WTC11 (cell line): ENCODE data around the gene EXO5. TPM values are rescaled to one million over a fixed set of nuclear protein-coding genes. Genes with fewer than 3 reads are reported as not detected.

Source experiments
- AFF4 ChIP-seq: sonication (generic); formaldehyde crosslinking; IDR thresholded peaks from 2 replicates; pipeline ENCODE4 v1.8.1; 2023; ENCODE audit warnings: mild to moderate bottlenecking, missing genetic modification reagents, borderline replicate concordance
- ARID4B ChIP-seq: sonication (generic); formaldehyde crosslinking; IDR thresholded peaks from 2 replicates; pipeline ENCODE4 v1.8.0; 2023; ENCODE audit warnings: missing genetic modification reagents, mild to moderate bottlenecking, borderline replicate concordance
- ATF1 ChIP-seq: sonication (generic); formaldehyde crosslinking; IDR thresholded peaks from 2 replicates; pipeline ENCODE4 v1.8.1; 2023; ENCODE audit warnings: mild to moderate bottlenecking, moderate library complexity, missing genetic modification reagents
- CREB1 ChIP-seq: sonication (generic); formaldehyde crosslinking; IDR thresholded peaks from 2 replicates; pipeline ENCODE4 v1.8.0; 2023; ENCODE audit warnings: mild to moderate bottlenecking, missing genetic modification reagents
- E2F4 ChIP-seq: sonication (generic); formaldehyde crosslinking; IDR thresholded peaks from 2 replicates; pipeline ENCODE4 v1.8.1; 2022; ENCODE audit warnings: low read depth, mild to moderate bottlenecking, moderate library complexity, missing genetic modification reagents, borderline replicate concordance
- FOXK1 ChIP-seq: sonication (generic); formaldehyde crosslinking; IDR thresholded peaks from 2 replicates; pipeline ENCODE4 v1.8.0; 2022; ENCODE audit warnings: mild to moderate bottlenecking, moderate library complexity, missing genetic modification reagents
- GRHL2 ChIP-seq: fragments of 250-450 bp; sonication (Bioruptor Pico); IDR thresholded peaks from 2 replicates; pipeline ENCODE4 v1.8.0; 2022; ENCODE audit warnings: mild to moderate bottlenecking, moderate library complexity; ENCODE audit not compliant: insufficient replicate concordance, severe bottlenecking
- HMGXB4 ChIP-seq: sonication (generic); formaldehyde crosslinking; IDR thresholded peaks from 2 replicates; pipeline ENCODE4 v1.8.1; 2023; ENCODE audit warnings: mild to moderate bottlenecking, moderate library complexity, missing genetic modification reagents
- IRF1 ChIP-seq: sonication (generic); formaldehyde crosslinking; IDR thresholded peaks from 2 replicates; pipeline ENCODE4 v1.8.0; 2023; ENCODE audit warnings: missing genetic modification reagents
- MYBL2 ChIP-seq: sonication (generic); formaldehyde crosslinking; IDR thresholded peaks from 2 replicates; pipeline ENCODE4 v1.8.1; 2023; ENCODE audit warnings: mild to moderate bottlenecking, moderate library complexity, missing genetic modification reagents
- PRRX2 ChIP-seq: fragments of 250-450 bp; sonication (Bioruptor Pico); IDR thresholded peaks from 2 replicates; pipeline ENCODE4 v1.8.0; 2021; ENCODE audit warnings: mild to moderate bottlenecking
- SMAD3 ChIP-seq: sonication (generic); formaldehyde crosslinking; IDR thresholded peaks from 2 replicates; pipeline ENCODE4 v1.8.0; 2022; ENCODE audit warnings: missing genetic modification reagents, mild to moderate bottlenecking, borderline replicate concordance
- ZNF121 ChIP-seq: sonication (generic); formaldehyde crosslinking; IDR thresholded peaks from 2 replicates; pipeline ENCODE4 v1.8.0; 2023; ENCODE audit warnings: missing genetic modification reagents
- ZNF219 ChIP-seq: sonication (generic); formaldehyde crosslinking; IDR thresholded peaks from 2 replicates; pipeline ENCODE4 v1.8.0; 2023; ENCODE audit warnings: missing genetic modification reagents, mild to moderate bottlenecking, borderline replicate concordance
- ZNF232 ChIP-seq: sonication (generic); formaldehyde crosslinking; IDR thresholded peaks from 2 replicates; pipeline ENCODE4 v1.8.0; 2022; ENCODE audit warnings: mild to moderate bottlenecking, missing genetic modification reagents
- ZNF317 ChIP-seq: sonication (generic); formaldehyde crosslinking; IDR thresholded peaks from 2 replicates; pipeline ENCODE4 v1.8.1; 2023; ENCODE audit warnings: low read depth, mild to moderate bottlenecking, moderate library complexity, missing genetic modification reagents, borderline replicate concordance
- ZNF671 ChIP-seq: fragments of 250-450 bp; sonication (Bioruptor Pico); IDR thresholded peaks from 2 replicates; pipeline ENCODE4 v1.8.0; 2021; ENCODE audit warnings: mild to moderate bottlenecking
- total RNA-seq: library from RNA; stranded (reverse); gene quantifications from 3 replicates; pipeline ENCODE4 v1.2.3, GENCODE V29; 2021
- TF ChIP-seq, protein P1 (sequence below): sonication (generic); formaldehyde crosslinking; IDR thresholded peaks from 2 replicates; pipeline ENCODE4 v1.8.0; 2022; ENCODE audit warnings: missing genetic modification reagents
- TF ChIP-seq, protein P2 (sequence below): sonication (generic); formaldehyde crosslinking; IDR thresholded peaks from 2 replicates; pipeline ENCODE4 v1.8.0; 2023; ENCODE audit warnings: mild to moderate bottlenecking, missing genetic modification reagents

EXO5 gene
- total RNA-seq, 1 experiment from 2014 or later: 5.5 TPM

DNA sequence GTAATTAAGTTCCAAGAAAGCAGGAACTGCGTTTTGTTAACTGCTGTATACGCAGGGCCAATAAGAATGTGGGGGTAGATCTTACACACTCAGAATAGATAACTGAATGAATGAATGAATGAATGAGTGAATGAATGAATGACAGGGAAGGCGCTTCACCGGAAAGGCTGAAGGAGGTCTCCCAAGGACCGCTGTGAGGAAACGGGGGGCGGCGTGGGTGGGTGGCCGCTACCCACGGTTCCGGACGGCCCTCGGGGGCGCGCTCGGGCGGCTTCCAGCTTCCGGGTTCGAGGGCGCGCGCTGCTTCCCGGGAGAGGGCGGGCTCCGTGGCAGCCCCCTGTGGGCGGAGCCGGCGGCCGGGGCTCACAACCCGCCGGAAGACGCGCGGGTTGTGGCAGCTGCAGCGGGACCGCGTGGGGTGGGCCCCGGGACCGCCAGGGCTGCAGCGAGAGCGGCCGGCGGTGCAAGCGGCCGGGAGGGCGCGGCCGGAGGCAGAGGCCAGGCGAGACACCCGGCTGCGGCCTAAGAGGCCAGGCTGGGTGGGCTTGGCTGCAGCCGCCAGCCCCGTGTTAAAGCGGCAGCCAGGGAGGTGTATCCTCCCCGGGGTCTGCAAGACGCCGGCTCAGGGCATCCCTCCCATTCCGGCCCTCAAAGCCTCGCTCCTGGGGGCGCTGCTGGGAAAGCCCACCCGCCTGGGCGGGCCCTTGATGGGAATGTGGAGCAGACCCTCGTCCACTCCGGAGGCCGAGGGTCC, 31.5 kb upstream of the EXO5 start, which contains the start of gene ZFP69 (continued):
- TF ChIP-seq E2F4: no peak
- TF ChIP-seq MYBL2 (CRISPR knock-in tag): no peak
- TF ChIP-seq PRRX2 (CRISPR knock-in tag): no peak
- TF ChIP-seq IRF1 (CRISPR knock-in tag): no peak
- peak; percentile 84; the same call in 1 of the 2 replicates for TF ChIP-seq ARID4B (CRISPR knock-in tag)
- TF ChIP-seq HMGXB4 (CRISPR knock-in tag): peak; percentile 52
- no peak; the same call in 1 of the 2 replicates for TF ChIP-seq CREB1 (CRISPR knock-in tag)
- 0 out of 2 replicates have a peak, but pooled peaks have one; percentile 40 for TF ChIP-seq ZNF317
- TF ChIP-seq ZNF671 (CRISPR knock-in tag): no peak
- no peak for TF ChIP-seq AFF4 (CRISPR knock-in tag)
- no peak for TF ChIP-seq ATF1 (CRISPR knock-in tag)
- TF ChIP-seq, protein P1, sequence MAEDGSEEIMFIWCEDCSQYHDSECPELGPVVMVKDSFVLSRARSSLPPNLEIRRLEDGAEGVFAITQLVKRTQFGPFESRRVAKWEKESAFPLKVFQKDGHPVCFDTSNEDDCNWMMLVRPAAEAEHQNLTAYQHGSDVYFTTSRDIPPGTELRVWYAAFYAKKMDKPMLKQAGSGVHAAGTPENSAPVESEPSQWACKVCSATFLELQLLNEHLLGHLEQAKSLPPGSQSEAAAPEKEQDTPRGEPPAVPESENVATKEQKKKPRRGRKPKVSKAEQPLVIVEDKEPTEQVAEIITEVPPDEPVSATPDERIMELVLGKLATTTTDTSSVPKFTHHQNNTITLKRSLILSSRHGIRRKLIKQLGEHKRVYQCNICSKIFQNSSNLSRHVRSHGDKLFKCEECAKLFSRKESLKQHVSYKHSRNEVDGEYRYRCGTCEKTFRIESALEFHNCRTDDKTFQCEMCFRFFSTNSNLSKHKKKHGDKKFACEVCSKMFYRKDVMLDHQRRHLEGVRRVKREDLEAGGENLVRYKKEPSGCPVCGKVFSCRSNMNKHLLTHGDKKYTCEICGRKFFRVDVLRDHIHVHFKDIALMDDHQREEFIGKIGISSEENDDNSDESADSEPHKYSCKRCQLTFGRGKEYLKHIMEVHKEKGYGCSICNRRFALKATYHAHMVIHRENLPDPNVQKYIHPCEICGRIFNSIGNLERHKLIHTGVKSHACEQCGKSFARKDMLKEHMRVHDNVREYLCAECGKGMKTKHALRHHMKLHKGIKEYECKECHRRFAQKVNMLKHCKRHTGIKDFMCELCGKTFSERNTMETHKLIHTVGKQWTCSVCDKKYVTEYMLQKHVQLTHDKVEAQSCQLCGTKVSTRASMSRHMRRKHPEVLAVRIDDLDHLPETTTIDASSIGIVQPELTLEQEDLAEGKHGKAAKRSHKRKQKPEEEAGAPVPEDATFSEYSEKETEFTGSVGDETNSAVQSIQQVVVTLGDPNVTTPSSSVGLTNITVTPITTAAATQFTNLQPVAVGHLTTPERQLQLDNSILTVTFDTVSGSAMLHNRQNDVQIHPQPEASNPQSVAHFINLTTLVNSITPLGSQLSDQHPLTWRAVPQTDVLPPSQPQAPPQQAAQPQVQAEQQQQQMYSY (CRISPR knock-in tag): no peak
- TF ChIP-seq, protein P2, sequence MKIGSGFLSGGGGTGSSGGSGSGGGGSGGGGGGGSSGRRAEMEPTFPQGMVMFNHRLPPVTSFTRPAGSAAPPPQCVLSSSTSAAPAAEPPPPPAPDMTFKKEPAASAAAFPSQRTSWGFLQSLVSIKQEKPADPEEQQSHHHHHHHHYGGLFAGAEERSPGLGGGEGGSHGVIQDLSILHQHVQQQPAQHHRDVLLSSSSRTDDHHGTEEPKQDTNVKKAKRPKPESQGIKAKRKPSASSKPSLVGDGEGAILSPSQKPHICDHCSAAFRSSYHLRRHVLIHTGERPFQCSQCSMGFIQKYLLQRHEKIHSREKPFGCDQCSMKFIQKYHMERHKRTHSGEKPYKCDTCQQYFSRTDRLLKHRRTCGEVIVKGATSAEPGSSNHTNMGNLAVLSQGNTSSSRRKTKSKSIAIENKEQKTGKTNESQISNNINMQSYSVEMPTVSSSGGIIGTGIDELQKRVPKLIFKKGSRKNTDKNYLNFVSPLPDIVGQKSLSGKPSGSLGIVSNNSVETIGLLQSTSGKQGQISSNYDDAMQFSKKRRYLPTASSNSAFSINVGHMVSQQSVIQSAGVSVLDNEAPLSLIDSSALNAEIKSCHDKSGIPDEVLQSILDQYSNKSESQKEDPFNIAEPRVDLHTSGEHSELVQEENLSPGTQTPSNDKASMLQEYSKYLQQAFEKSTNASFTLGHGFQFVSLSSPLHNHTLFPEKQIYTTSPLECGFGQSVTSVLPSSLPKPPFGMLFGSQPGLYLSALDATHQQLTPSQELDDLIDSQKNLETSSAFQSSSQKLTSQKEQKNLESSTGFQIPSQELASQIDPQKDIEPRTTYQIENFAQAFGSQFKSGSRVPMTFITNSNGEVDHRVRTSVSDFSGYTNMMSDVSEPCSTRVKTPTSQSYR: no peak
- TF ChIP-seq ZNF121 (CRISPR knock-in tag): no peak
- peak; percentile 45; the same call in 1 of the 2 replicates for TF ChIP-seq FOXK1 (CRISPR knock-in tag)
- no peak for TF ChIP-seq ZNF232 (CRISPR knock-in tag)
- no peak for TF ChIP-seq GRHL2 (CRISPR knock-in tag)
- peak; percentile 85; the same call in 1 of the 2 replicates for TF ChIP-seq ZNF219 (CRISPR knock-in tag)
- no peak for TF ChIP-seq SMAD3 (CRISPR knock-in tag)
